CD4-positive, alpha-beta T cell (primary cell): Measurements from ENCODE around the gene ANO8. TPM values are rescaled to one million over a fixed set of nuclear protein-coding genes. Genes with fewer than 3 reads are reported as not detected.

ENCODE experiments used
- ATAC-seq: fragments of 200-7000 bp; cut with Tn5 transposase; one replicate; pipeline ENCODE4 v1.10.0; 2022; ENCODE audit warnings: mild to moderate bottlenecking; ENCODE audit not compliant: poor library complexity
- CTCF ChIA-PET: fragments of 350-600 bp; sonication (Branson Sonifier 250); formaldehyde crosslinking; loops from one replicate; lab custom pipeline; 2021; ENCODE audit warnings: antibody characterized with exemption, inconsistent platforms; lab: Charles Lee
- POLR2A ChIA-PET: fragments of 350-600 bp; sonication (Branson Sonifier 250); formaldehyde crosslinking; loops from one replicate; lab custom pipeline; 2021; ENCODE audit warnings: antibody characterized with exemption, inconsistent platforms; lab: Charles Lee
- DNase-seq, 14 experiments: peaks; one replicate each; pipeline ENCODE4 v3.0.0-alpha.2; 2013 to 2020; ENCODE audit warnings: mixed read lengths in 2 of 14
- H3K27ac ChIP-seq, 2 donors: one replicate each; pipeline versions ENCODE4 v1.5.1 to v1.7.0; 2013; ENCODE audit warnings: low read length in 2 of 2, low read depth in 1 of 2, mild to moderate bottlenecking in 1 of 2
- H3K27me3 ChIP-seq, 2 experiments: 1 replicate in 1 of 2; 2 replicates in 1 of 2; pipeline versions ENCODE4 v1.6.1 to v1.7.0; 2013; ENCODE audit warnings: low read length in 2 of 2, control low read depth in 1 of 2, mild to moderate bottlenecking in 1 of 2, moderate library complexity in 1 of 2; ENCODE audit not compliant: insufficient read depth in 2 of 2, control insufficient read depth in 1 of 2
- H3K36me3 ChIP-seq: one replicate; pipeline ENCODE4 v1.6.1; 2013; ENCODE audit warnings: low read length, control low read depth; ENCODE audit not compliant: insufficient read depth
- H3K4me1 ChIP-seq: one replicate; pipeline ENCODE4 v1.6.1; 2013; ENCODE audit warnings: low read length, control low read depth; ENCODE audit not compliant: insufficient read depth
- H3K4me3 ChIP-seq: one replicate; pipeline ENCODE4 v1.5.1; 2013; ENCODE audit warnings: mild to moderate bottlenecking, low read length, moderate library complexity
- H3K9me3 ChIP-seq, 2 experiments: 1 replicate in 1 of 2; 2 replicates in 1 of 2; pipeline versions ENCODE4 v1.6.1 to v1.7.0; 2013; ENCODE audit warnings: low read length in 2 of 2, mild to moderate bottlenecking in 2 of 2, control low read depth in 1 of 2, moderate library complexity in 1 of 2; ENCODE audit not compliant: control insufficient read depth in 1 of 2, insufficient read depth in 1 of 2
- H3K27ac Mint-ChIP-seq: one replicate; pipeline ENCODE4 v1.8.0; 2020; ENCODE audit warnings: mixed read lengths
- H3K27me3 Mint-ChIP-seq: one replicate; pipeline ENCODE4 v1.8.0; 2021; ENCODE audit warnings: mixed read lengths
- H3K36me3 Mint-ChIP-seq: one replicate; pipeline ENCODE4 v1.8.0; 2021; ENCODE audit warnings: low read depth, mixed read lengths
- H3K4me1 Mint-ChIP-seq: one replicate; pipeline ENCODE4 v1.8.0; 2021; ENCODE audit warnings: low read depth, mixed read lengths
- H3K4me3 Mint-ChIP-seq: one replicate; pipeline ENCODE4 v1.8.0; 2020; ENCODE audit warnings: mild to moderate bottlenecking, mixed read lengths
- H3K9me3 Mint-ChIP-seq: one replicate; pipeline ENCODE4 v1.8.0; 2020; ENCODE audit warnings: mixed read lengths
- intact Hi-C, 2 experiments: fragments of 100-400 bp; cut with DNase I in 1 of 2; cut with micrococcal nuclease in 1 of 2; formaldehyde crosslinking; loops; one replicate each; pipeline versions ENCODE4 v1.15.1 to v1.9.0; 2023 to 2025; cut with DNase I, micrococcal nuclease
- total RNA-seq, 174 experiments: library from RNA in 2 of 174; stranded (reverse) in 2 of 174; gene quantifications; one replicate each; pipeline ENCODE4 v1.2.3 and lab custom pipeline; 2021 to 2026
- TF ChIP-seq, protein P1 (sequence below): fragments of 200-600 bp; IDR thresholded peaks from one replicate; pipeline ENCODE4 v1.8.0; 2022; ENCODE audit warnings: antibody characterized with exemption, mild to moderate bottlenecking

ANO8 gene
- total RNA-seq, 2 experiments from 2014 or later = 15.3 TPM

DNA sequence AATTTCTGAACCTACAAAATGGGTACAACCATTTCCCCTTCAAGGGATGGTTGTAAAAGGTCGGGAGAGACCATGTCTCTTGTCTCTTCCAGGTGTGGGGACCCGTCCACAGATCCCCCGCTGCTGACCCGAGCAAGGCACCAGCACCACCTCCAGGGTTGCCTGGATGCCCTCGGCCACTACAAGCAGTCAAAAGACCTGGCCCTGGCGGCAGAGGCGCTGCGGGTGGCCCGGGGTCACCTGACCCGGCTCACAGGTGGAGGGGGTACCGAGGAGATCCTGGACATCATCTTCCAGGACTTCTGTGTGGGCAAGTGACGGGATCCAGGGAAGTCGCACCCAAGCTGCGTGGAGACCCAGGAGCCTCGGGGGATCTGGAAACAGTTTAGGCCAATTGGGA is 6.7 kb upstream of the ANO8 start:
- Mint-ChIP-seq H3K27ac (no peak overlapping the region), H3K4me3 (peak overlapping the region; percentile 30), H3K27me3 (no peaks in the 10 kb centered on the region), H3K36me3 (peaks cover 11% of the 10 kb centered on the region), H3K4me1 (peaks cover 14% of the 10 kb centered on the region), H3K9me3 (no peaks in the 10 kb centered on the region)
- intact Hi-C loops = no loop called here
- Histone ChIP-seq H3K27me3 (no peaks in the 10 kb centered on the region), H3K27ac (no peak overlapping the region), H3K4me1 (peaks cover 25% of the 10 kb centered on the region), H3K4me3 (no peak overlapping the region), H3K36me3 (peaks cover 7% of the 10 kb centered on the region), H3K9me3 (no peaks in the 10 kb centered on the region)
- ATAC-seq = no peak
- TF ChIP-seq, protein P1, sequence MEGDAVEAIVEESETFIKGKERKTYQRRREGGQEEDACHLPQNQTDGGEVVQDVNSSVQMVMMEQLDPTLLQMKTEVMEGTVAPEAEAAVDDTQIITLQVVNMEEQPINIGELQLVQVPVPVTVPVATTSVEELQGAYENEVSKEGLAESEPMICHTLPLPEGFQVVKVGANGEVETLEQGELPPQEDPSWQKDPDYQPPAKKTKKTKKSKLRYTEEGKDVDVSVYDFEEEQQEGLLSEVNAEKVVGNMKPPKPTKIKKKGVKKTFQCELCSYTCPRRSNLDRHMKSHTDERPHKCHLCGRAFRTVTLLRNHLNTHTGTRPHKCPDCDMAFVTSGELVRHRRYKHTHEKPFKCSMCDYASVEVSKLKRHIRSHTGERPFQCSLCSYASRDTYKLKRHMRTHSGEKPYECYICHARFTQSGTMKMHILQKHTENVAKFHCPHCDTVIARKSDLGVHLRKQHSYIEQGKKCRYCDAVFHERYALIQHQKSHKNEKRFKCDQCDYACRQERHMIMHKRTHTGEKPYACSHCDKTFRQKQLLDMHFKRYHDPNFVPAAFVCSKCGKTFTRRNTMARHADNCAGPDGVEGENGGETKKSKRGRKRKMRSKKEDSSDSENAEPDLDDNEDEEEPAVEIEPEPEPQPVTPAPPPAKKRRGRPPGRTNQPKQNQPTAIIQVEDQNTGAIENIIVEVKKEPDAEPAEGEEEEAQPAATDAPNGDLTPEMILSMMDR = no peak
- CTCF ChIA-PET = no interaction called here
- POLR2A ChIA-PET = no interaction called here
- DNase-seq = peak in 1 of 14 experiments; percentile 14

GRCh38 chr19:17340871-17341357 is 6.3 kb upstream of the ANO8 start:
- no peak overlapping the region for H3K27ac Mint-ChIP-seq
- peaks cover 13% of the 10 kb centered on the region for H3K4me1 Mint-ChIP-seq
- Histone ChIP-seq H3K27ac (no peak overlapping the region), H3K36me3 (peaks cover 7% of the 10 kb centered on the region), H3K4me3 (no peak overlapping the region), H3K27me3 (no peaks in the 10 kb centered on the region), H3K4me1 (peaks cover 24% of the 10 kb centered on the region), H3K9me3 (no peaks in the 10 kb centered on the region)
- ATAC-seq (no peak), DNase-seq (peak in 1 of 14 experiments; percentile 36)
- H3K4me3 Mint-ChIP-seq = peak overlapping the region; percentile 30
- H3K9me3 Mint-ChIP-seq = no peaks in the 10 kb centered on the region
- CTCF ChIA-PET = no interaction called here
- POLR2A ChIA-PET = no interaction called here
- intact Hi-C loops = no loop called here
- no peaks in the 10 kb centered on the region for H3K27me3 Mint-ChIP-seq
- H3K36me3 Mint-ChIP-seq = peaks cover 11% of the 10 kb centered on the region
- TF ChIP-seq, protein P1 = no peak

DNA sequence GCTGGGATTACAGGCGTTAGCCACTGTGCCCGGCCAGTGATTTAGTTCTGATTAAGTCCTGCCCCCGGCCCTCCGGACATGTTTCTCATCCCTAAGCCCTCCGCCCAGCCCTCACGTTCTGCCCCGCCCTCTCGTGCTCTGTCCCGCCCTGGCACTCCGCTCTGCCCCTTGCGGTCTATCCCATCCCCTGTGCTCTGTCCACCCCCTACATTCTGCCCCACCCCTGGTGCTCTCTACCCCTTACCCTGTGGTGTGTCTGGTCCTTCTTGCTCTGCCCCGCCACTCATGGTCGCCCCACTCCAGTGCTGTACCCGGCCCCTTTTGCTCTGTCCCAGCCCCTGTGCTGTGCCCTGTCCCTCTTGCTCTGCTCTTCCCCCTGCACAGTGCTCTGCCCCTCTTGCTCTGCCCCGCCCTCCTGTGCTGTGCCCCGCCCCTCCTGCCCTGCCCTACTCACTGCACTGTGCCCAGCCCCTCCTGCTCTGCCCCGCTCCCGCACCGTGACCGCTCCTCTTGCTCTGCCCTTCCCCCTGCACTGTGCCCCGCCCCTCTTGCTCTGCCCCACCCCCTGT is 5.7 kb upstream of the ANO8 start:
- TF ChIP-seq, protein P1 = no peak
- H3K4me1 Mint-ChIP-seq = peaks cover 16% of the 10 kb centered on the region
- H3K4me3 ChIP-seq = no peak overlapping the region
- H3K36me3 Mint-ChIP-seq = peaks cover 11% of the 10 kb centered on the region
- CTCF ChIA-PET = no interaction called here
- H3K27ac Mint-ChIP-seq = no peak overlapping the region
- no peak overlapping the region for H3K27ac ChIP-seq
- H3K9me3 Mint-ChIP-seq = no peaks in the 10 kb centered on the region
- no peaks in the 10 kb centered on the region for H3K9me3 ChIP-seq
- H3K4me1 ChIP-seq = peaks cover 28% of the 10 kb centered on the region
- ATAC-seq (no peak), DNase-seq (peak in 1 of 14 experiments; percentile 27)
- H3K27me3 ChIP-seq = no peaks in the 10 kb centered on the region
- POLR2A ChIA-PET = no interaction called here
- H3K27me3 Mint-ChIP-seq = no peaks in the 10 kb centered on the region
- intact Hi-C loops = no loop called here
- no peak overlapping the region for H3K4me3 Mint-ChIP-seq
- H3K36me3 ChIP-seq = peaks cover 7% of the 10 kb centered on the region
